H1 (cell line): Measurements from ENCODE around the gene TBC1D9B. TPM values are rescaled to one million over a fixed set of nuclear protein-coding genes. Genes with fewer than 3 reads are reported as not detected.

Experiments used
- ASH2L ChIP-seq: fragments of 200-600, 300-600 bp; sonication (generic); IDR thresholded peaks from one replicate; pipeline ENCODE4 v1.7.1; 2017; ENCODE audit warnings: low read length
- ATF2 ChIP-seq: IDR thresholded peaks from 2 replicates; pipeline ENCODE4 v1.6.1; 2012; ENCODE audit warnings: low read length, inconsistent platforms
- CHD2 ChIP-seq: IDR thresholded peaks from 2 replicates; pipeline ENCODE4 v1.6.1; 2012; ENCODE audit warnings: low read length, improper control_type of control experiment
- JUND ChIP-seq: IDR thresholded peaks from 2 replicates; pipeline ENCODE4 v1.6.1; 2011; ENCODE audit warnings: mild to moderate bottlenecking, improper control_type of control experiment, low read length
- RFX5 ChIP-seq: IDR thresholded peaks from 2 replicates; pipeline ENCODE4 v1.6.1; 2011; ENCODE audit warnings: low read depth, low read length, improper control_type of control experiment, borderline replicate concordance
- SRF ChIP-seq: IDR thresholded peaks from 2 replicates; pipeline ENCODE4 v1.6.1; 2011; ENCODE audit warnings: mild to moderate bottlenecking, low read depth, low read length, moderate library complexity
- YY1 ChIP-seq: IDR thresholded peaks from 2 replicates; pipeline ENCODE4 v1.6.1; 2011; ENCODE audit warnings: low read depth, mild to moderate bottlenecking, low read length
- polyA plus RNA-seq, 7 experiments: library from polyadenylated mRNA; depleted of rRNA in 3 of 7; stranded (reverse) in 5 of 7; unstranded in 2 of 7; fragments of >200 nt in 5 of 7; fragments of 200-250 nt in 2 of 7; gene quantifications; 1 replicate in 5 of 7; 2 replicates in 1 of 7; 4 replicates in 1 of 7; pipeline versions ENCODE4 v1.2.1 to v1.2.3, GENCODE V29; 2011 to 2013; ENCODE audit warnings: missing spikeins in 2 of 7, mixed read lengths in 2 of 7
- total RNA-seq: library from RNA; stranded (reverse); fragmentation: NEBNext Ultra II Directional; extraction: Animal tissue kit (Norgen Biotek cat#: 25700); gene quantifications from 2 replicates; pipeline ENCODE4 v1.2.1, GENCODE V29; 2021
- TF ChIP-seq, protein P1 (sequence below): fragments of 300-600 bp; sonication (generic); IDR thresholded peaks from 2 replicates; pipeline ENCODE4 v1.7.1; 2012; ENCODE audit warnings: low read length, moderate library complexity, mild to moderate bottlenecking, inconsistent platforms; ENCODE audit not compliant: insufficient replicate concordance

Gene TBC1D9B
- total and polyA plus RNA-seq, 2 of the 8 experiments (the other 6 are each of a cell fraction or from before 2014, with no cell fraction given), result 33.6 to 57.1 TPM

DNA sequence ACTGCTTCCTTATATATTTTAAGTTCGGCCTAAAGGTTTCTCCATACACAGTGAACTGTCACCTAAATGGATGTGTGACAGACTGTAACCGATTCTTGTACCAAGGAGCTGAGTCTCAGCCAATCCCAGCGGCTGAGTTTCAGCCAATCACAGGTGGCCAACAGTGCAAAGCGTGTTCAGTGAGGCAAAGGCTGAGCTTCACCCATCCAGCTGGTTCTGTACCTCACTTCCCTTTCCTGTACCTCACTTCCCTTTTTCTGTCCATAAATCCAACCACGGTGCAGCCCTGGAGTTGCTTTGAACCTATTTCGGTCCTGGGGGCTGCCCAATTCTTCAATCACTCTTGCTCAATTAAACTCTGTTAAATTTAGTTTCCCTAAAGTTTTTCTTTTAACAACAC, 15.7 kb upstream of the TBC1D9B start (continued):
- TF ChIP-seq, protein P1, sequence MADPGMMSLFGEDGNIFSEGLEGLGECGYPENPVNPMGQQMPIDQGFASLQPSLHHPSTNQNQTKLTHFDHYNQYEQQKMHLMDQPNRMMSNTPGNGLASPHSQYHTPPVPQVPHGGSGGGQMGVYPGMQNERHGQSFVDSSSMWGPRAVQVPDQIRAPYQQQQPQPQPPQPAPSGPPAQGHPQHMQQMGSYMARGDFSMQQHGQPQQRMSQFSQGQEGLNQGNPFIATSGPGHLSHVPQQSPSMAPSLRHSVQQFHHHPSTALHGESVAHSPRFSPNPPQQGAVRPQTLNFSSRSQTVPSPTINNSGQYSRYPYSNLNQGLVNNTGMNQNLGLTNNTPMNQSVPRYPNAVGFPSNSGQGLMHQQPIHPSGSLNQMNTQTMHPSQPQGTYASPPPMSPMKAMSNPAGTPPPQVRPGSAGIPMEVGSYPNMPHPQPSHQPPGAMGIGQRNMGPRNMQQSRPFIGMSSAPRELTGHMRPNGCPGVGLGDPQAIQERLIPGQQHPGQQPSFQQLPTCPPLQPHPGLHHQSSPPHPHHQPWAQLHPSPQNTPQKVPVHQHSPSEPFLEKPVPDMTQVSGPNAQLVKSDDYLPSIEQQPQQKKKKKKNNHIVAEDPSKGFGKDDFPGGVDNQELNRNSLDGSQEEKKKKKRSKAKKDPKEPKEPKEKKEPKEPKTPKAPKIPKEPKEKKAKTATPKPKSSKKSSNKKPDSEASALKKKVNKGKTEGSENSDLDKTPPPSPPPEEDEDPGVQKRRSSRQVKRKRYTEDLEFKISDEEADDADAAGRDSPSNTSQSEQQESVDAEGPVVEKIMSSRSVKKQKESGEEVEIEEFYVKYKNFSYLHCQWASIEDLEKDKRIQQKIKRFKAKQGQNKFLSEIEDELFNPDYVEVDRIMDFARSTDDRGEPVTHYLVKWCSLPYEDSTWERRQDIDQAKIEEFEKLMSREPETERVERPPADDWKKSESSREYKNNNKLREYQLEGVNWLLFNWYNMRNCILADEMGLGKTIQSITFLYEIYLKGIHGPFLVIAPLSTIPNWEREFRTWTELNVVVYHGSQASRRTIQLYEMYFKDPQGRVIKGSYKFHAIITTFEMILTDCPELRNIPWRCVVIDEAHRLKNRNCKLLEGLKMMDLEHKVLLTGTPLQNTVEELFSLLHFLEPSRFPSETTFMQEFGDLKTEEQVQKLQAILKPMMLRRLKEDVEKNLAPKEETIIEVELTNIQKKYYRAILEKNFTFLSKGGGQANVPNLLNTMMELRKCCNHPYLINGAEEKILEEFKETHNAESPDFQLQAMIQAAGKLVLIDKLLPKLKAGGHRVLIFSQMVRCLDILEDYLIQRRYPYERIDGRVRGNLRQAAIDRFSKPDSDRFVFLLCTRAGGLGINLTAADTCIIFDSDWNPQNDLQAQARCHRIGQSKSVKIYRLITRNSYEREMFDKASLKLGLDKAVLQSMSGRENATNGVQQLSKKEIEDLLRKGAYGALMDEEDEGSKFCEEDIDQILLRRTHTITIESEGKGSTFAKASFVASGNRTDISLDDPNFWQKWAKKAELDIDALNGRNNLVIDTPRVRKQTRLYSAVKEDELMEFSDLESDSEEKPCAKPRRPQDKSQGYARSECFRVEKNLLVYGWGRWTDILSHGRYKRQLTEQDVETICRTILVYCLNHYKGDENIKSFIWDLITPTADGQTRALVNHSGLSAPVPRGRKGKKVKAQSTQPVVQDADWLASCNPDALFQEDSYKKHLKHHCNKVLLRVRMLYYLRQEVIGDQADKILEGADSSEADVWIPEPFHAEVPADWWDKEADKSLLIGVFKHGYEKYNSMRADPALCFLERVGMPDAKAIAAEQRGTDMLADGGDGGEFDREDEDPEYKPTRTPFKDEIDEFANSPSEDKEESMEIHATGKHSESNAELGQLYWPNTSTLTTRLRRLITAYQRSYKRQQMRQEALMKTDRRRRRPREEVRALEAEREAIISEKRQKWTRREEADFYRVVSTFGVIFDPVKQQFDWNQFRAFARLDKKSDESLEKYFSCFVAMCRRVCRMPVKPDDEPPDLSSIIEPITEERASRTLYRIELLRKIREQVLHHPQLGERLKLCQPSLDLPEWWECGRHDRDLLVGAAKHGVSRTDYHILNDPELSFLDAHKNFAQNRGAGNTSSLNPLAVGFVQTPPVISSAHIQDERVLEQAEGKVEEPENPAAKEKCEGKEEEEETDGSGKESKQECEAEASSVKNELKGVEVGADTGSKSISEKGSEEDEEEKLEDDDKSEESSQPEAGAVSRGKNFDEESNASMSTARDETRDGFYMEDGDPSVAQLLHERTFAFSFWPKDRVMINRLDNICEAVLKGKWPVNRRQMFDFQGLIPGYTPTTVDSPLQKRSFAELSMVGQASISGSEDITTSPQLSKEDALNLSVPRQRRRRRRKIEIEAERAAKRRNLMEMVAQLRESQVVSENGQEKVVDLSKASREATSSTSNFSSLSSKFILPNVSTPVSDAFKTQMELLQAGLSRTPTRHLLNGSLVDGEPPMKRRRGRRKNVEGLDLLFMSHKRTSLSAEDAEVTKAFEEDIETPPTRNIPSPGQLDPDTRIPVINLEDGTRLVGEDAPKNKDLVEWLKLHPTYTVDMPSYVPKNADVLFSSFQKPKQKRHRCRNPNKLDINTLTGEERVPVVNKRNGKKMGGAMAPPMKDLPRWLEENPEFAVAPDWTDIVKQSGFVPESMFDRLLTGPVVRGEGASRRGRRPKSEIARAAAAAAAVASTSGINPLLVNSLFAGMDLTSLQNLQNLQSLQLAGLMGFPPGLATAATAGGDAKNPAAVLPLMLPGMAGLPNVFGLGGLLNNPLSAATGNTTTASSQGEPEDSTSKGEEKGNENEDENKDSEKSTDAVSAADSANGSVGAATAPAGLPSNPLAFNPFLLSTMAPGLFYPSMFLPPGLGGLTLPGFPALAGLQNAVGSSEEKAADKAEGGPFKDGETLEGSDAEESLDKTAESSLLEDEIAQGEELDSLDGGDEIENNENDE, result no peak
- no peak for TF ChIP-seq SRF
- TF ChIP-seq YY1, result no peak
- no peak for TF ChIP-seq JUND
- no peak for TF ChIP-seq RFX5
- TF ChIP-seq ATF2, result no peak
- no peak for TF ChIP-seq ASH2L
- no peak for TF ChIP-seq CHD2
- TF ChIP-seq, all 59 proteins: peak for 0
